T follicular helper cell (primary cell): ENCODE data around the gene CCDC40.
"Not testable (repeated sequence)": the region's sequence is repeated elsewhere in the genome, so short reads cannot be mapped to it uniquely, and the experiment has no call there.

Source experiments
- DNase-seq: peaks from one replicate; pipeline ENCODE4 v3.0.0-alpha.2; 2020; ENCODE audit warnings: low read depth

CCDC40 gene

GRCh38 chr17:80083136-80083661 is 46.8 kb downstream of the CCDC40 start:
- no peak for DNase-seq

GRCh38 chr17:80084773-80085172 is 48.3 kb downstream of the CCDC40 start:
- DNase-seq, result no peak

GRCh38 chr17:80086081-80086480 is 49.6 kb downstream of the CCDC40 start:
- no peak for DNase-seq

- DNase-seq, result no peak
Measured at GRCh38 chr17:80086616-80087015, 50.2 kb downstream of the CCDC40 start.

GRCh38 chr17:80087346-80088265 is 51.2 kb downstream of the CCDC40 start:
- no peak for DNase-seq

- DNase-seq, result no peak
Measured at GRCh38 chr17:80089762-80090161, 53.3 kb downstream of the CCDC40 start.

- not testable (repeated sequence) for DNase-seq
Measured at GRCh38 chr17:80090164-80090563, 53.7 kb downstream of the CCDC40 start.

- no peak for DNase-seq
Measured at GRCh38 chr17:80091376-80091775, 54.9 kb downstream of the CCDC40 start.

- DNase-seq, result no peak
Measured at GRCh38 chr17:80092959-80093358, 56.5 kb downstream of the CCDC40 start.

- no peak for DNase-seq
Measured at GRCh38 chr17:80095038-80095843, 58.8 kb downstream of the CCDC40 start.

- no peak for DNase-seq
Measured at GRCh38 chr17:80095844-80096475, 59.5 kb downstream of the CCDC40 start.

GRCh38 chr17:80096561-80097021 is 60.1 kb downstream of the CCDC40 start:
- DNase-seq, result no peak

- DNase-seq, result no peak
Measured at GRCh38 chr17:80097127-80097621, 60.7 kb downstream of the CCDC40 start.

- no peak for DNase-seq
Measured at GRCh38 chr17:80097844-80098691, 61.6 kb downstream of the CCDC40 start.

GRCh38 chr17:80099291-80100034 is 63.0 kb downstream of the CCDC40 start:
- no peak for DNase-seq

GRCh38 chr17:80100035-80100323 is 63.5 kb downstream of the CCDC40 start:
- DNase-seq, result no peak

GRCh38 chr17:80101011-80101945 is 64.8 kb downstream of the CCDC40 start, which contains the start of gene GAA:
Gene GAA, plus strand, starts transcription at chr17:80101581. Its CDS starts 3,006 bp downstream, at chr17:80104587.
- DNase-seq, result peak; percentile 83

GRCh38 chr17:80101946-80102663 is 65.7 kb downstream of the CCDC40 start:
- no peak for DNase-seq
